HTR-8/SVneo (cell line): ENCODE data around the gene WNK2.

Source experiments
- DNase-seq: peaks from one replicate; pipeline ENCODE4 v3.0.0; 2011; ENCODE audit warnings: low spot score, mixed read lengths; ENCODE audit not compliant: insufficient read length
- FAIRE-seq: peaks from 2 replicates; lab custom pipeline; 2011; peaks lifted over from hg19 to GRCh38; lab: Jason Lieb, UNC

Gene WNK2

DNA sequence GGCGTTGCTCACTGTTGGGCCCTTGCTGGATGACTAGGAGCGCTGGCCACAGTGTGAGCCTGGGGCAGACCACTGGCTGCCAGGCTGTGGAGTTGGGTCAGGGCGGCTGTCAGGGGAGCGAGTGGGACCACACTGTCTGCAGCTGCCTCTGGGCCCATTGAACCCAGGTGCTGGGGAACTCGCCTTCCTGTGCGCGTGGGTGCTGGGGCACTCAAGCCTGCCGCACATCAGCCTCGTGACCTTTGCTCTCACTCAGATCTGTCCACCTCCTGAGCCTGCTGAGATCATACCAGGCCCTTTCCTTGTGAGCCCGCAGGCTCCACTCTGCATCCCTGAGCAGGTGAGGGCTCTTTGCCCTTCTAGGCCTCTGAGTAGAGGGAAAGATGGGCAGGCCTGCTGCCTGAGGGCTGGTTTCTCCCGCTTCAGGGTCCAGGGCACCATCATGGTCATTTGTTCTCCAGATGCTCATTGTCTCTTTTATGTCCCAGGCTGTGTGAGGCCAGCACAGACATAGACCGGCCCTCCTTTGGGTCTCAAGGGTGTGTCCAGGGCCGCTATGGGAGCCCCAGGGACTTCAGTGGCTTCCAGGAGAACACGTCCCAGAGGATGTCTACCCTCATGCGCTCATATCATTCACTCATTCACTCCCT, 26.5 kb downstream of the WNK2 start:
- FAIRE-seq = no peak
- no peak for DNase-seq

GRCh38 chr9:93210974-93211653, 27.2 kb downstream of the WNK2 start:
- FAIRE-seq = peak; percentile 90
- DNase-seq = no peak

DNA sequence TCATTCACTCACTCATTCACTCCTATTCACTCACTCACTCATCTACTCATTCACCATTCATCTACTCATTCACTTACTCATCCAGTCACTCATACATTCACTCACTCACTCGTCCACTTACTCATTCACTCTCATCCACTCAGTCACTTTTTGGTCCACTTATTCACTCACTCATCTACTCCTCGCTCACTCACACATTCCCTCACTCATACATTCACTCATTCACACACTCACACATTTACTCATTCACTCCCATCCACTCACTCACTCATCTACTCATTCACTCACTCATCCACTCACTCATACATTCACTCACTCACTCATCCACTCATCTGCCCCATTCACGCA, 27.7 kb downstream of the WNK2 start:
- no peak for DNase-seq
- peak; percentile 86 for FAIRE-seq

- no peak for DNase-seq
- no peak for FAIRE-seq
Measured at GRCh38 chr9:93212409-93212808, 28.5 kb downstream of the WNK2 start.

DNA sequence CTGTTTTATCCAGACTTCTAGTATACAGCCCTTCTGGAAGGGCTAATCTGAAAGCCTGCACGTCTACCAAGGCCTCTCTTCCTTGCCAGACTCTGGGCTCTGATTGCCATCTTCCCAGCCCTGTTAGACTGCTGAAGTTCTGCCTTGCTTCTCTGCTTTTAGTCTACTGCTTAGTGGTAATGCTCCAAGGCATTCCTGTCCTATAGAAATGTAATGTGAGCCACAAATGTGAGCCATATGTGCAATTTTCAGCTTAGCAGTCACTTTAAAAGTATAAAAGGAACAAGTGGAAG, 32.1 kb downstream of the WNK2 start:
- DNase-seq = no peak
- no peak for FAIRE-seq

GRCh38 chr9:93217706-93218105, 33.8 kb downstream of the WNK2 start:
- FAIRE-seq (no peak), DNase-seq (no peak)

GRCh38 chr9:93218161-93218560, 34.2 kb downstream of the WNK2 start:
- no peak for DNase-seq
- no peak for FAIRE-seq

DNA sequence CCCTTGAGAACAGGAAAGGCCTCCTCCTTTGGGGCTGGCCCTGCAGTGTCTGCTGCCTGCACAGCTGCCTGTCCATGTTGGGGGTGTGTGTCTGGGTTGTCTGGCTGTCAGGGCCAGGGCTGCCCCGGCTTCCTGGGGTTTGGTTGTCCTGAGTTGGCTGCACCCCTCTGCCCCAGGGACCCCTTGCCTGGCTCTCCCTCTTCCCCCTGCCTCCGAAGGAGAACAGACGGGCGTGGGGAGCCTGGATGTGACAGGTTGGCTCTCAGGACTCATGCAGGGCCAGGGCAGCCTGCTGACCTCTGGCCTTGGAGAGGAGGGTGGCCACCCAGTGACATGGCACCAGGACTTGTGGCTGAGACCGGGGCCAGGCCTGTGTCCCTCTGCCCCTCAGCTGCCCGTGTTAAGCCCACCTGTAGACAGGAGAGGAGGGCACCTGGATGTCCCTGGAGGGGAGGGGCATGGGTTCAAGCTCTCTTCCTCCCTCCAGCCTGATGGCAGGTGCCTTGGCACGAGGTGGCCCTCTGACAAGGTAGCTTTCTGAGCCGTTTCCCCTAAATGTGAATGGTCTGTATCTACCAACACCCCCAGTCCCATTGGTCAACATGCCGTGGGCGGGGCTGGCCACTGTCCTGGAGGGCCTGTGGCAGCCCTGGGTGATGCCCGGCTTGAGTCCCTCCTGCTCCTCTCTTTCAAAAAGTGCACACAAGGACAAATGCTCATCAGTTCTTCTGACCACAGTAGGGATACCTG, 34.9 kb downstream of the WNK2 start:
- no peak for FAIRE-seq
- DNase-seq = no peak

GRCh38 chr9:93219692-93220091, 35.8 kb downstream of the WNK2 start:
- FAIRE-seq = no peak
- no peak for DNase-seq

DNA sequence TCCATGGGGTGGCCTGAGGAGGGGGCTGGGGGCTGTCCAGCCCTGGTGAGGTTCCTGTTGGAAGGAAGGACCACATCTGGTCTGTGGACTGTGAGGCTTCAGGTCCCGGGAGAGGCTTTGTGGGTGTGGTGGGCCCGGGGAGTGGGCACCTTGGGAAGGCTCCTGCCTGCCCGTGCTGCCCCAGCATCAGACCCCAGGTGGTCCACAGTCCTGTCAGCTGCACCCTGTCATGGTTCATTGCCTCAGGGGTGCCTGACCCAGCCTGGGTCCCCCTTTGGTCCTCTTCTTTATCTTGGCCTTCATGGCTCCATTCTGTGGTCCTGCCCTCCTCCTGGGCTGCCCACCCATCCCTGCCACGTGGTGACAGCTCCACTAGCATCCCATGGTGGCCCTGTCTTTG, 36.7 kb downstream of the WNK2 start:
- FAIRE-seq = no peak
- DNase-seq = no peak

DNA sequence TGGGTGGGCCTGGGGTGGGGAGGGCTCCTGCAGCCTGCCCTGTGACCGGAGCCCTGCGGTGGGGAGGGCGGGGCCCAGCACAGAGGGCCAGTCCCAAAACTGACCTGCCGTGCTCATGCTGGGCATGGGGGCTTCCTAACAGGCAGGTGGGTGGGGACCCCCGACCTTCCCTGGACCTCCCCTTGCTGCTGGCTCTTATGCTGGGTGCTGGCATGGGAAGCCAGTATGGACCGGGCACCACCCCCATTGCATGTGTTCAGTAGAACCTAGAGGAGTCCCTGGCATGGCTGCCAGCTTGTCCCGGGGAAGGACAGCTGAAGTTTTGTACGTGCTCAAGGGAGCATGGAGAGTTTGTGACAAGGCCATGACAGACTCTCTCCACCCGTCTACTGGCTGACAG, 37.1 kb downstream of the WNK2 start:
- no peak for FAIRE-seq
- DNase-seq = no peak

DNA sequence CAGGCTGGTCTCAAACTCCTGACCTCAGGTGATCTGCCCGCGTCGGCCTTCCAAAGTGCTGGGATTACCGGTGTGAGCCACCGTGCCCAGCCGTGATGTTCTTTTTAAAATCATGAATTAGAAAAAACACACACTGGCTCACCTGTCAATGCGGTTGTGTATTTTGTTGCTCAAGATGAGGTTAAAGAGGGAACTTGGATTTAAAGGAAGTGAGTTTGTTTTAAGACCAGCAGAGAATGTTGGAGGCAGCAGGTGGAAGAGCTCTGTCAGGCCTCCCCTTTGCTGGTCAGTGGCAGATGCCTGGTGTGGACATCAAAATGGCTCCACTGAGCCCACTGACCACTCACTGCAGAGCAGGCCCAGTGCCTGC, 38.9 kb downstream of the WNK2 start:
- no peak for DNase-seq
- no peak for FAIRE-seq

DNA sequence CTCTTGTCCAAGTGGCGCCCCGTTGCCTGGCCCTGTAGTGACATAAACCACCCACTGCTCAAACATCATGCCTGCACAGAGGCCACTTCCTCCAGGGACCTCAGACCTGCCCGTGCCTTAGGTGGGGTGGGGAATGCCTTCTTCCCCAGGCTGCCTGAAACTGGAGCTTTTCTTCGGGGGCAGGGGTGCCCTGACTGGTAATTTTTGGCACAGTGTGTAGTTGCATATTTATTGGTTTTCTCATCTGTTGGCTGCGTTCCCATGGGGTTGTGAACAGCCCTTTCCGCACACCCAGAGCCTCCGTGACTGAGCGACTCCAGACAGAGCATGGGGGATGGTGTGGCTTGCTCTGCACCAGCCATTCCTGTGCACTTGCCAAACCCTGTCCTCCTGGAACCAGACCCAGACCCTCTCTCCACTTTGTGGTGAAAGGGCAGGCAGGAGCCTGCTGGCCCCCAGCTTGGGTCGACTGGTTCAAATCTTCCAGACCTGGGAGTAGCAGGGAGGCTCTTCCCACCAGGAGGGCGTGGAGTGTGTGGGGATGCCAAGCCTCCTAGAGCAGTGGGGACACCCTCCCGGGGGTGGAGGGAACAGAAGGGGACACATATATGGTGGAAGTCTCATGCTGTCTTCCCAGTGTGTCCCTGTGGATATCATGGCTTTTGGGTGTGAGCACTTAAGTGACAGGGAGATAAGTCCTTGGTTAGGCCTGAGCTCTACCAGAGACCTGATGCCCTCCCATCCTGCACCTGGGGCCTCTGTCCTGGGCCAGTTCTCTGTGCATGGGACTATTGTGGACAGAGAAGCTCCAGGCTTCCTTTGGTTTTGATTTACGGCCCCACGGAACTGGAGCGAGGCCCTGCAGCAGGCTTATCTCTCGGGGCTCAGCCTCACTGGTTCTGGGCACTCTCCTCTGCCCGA, 39.6 kb downstream of the WNK2 start:
- DNase-seq (peak; percentile 83), FAIRE-seq (no peak)

- DNase-seq (no peak), FAIRE-seq (no peak)
Measured at GRCh38 chr9:93224591-93224990, 40.7 kb downstream of the WNK2 start.

DNA sequence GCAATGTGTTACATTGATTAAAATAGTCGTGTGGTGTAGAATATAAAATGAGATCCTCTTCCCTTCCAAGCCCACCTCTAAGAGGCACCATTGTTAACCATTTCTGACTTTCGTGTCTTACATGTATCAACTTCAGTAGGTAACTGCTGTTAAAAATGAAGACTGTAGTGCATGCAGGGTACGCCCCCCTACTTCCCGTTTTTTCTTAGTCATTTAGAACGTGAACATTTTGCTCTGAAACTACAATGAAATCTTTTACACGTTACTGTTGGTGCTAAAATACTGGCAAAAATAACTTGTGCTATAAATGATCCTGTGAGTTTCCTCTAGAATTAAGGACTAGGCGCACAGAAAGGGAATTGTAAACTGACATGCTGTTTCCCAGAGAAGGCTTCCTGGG, 41.5 kb downstream of the WNK2 start:
- DNase-seq = no peak
- FAIRE-seq = no peak

GRCh38 chr9:93225892-93226291, 42.0 kb downstream of the WNK2 start:
- FAIRE-seq (no peak), DNase-seq (no peak)

DNA sequence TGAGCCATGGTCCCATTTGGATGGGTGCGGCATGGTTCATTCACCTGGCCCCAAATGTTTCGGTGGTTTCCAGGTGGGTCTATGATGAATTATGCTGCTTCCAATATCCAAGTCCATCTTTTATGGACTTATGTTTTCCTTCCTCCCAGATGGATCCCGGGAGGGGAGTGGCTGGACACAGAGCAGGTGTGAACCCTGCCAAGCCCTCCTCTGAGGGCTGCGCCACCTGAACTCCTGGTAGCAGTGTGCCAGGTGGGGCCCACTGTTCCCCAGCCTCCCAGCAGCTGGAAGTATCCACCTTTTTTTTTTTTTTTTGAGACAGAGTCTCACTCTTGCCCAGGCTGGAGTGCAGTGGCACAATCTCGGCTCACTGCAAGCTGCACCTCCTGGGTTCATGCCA, 42.9 kb downstream of the WNK2 start:
- DNase-seq = no peak
- FAIRE-seq = no peak

DNA sequence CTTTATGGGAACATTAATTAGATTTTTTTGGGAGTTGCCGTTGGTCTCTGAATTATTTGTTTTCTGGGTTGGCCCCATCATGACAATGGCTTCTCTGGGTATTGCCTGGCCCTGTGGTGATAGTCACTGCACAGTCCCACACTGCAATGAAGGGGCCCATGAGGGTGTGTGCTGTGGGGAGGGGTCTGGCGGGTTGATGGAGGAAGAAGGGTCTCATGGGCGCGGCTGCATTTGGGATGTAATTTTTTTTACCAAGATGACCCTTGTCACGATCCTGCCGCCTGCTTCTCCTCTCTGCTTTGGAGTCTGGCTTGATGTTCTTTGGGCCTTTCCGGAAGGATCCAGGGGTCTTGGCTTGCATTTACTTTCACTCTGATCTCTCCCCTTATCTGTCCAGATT, 44.1 kb downstream of the WNK2 start:
- FAIRE-seq (no peak), DNase-seq (no peak)

GRCh38 chr9:93228453-93228852, 44.5 kb downstream of the WNK2 start:
- DNase-seq = no peak
- no peak for FAIRE-seq

DNA sequence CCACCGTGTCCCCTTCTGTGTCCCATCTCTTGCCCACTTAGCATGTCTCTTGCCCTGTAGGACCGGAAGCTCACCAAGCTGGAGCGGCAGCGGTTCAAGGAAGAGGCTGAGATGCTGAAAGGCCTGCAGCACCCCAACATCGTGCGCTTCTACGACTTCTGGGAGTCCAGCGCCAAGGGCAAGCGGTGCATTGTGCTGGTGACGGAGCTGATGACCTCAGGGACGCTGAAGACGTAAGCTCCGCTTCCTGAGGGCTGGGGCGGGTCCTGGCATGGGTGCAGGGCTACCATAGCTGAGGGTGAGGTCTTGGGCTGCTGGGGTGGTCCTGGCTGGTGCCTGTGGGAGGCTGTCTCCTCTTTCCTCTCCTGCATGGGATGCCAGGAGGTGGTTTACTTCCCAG, 45.7 kb downstream of the WNK2 start:
- no peak for FAIRE-seq
- DNase-seq = no peak

- DNase-seq (no peak), FAIRE-seq (no peak)
Measured at GRCh38 chr9:93230185-93230584, 46.2 kb downstream of the WNK2 start.
